Thyroid gland (tissue), 4 donors: Measurements from ENCODE around the gene SPTLC3.

Experiments used
- POLR2A ChIP-seq, 2 donors: fragments of 450-650 bp; IDR thresholded peaks; one replicate each; pipeline ENCODE4 v1.6.1; 2017; ENCODE audit warnings: antibody characterized with exemption in 2 of 2, mild to moderate bottlenecking in 2 of 2, moderate library complexity in 1 of 2
- TF ChIP-seq, protein P1 (sequence below), 6 experiments: fragments of 200-600 bp in 3 of 6; fragments of 450-650 bp in 3 of 6; sonication (generic) in 3 of 6; IDR thresholded peaks; one replicate each; pipeline ENCODE4 v1.5.1; 2016 to 2019; ENCODE audit warnings: antibody characterized with exemption in 6 of 6, mild to moderate bottlenecking in 2 of 6, inconsistent platforms in 1 of 6, moderate library complexity in 1 of 6

DNA sequence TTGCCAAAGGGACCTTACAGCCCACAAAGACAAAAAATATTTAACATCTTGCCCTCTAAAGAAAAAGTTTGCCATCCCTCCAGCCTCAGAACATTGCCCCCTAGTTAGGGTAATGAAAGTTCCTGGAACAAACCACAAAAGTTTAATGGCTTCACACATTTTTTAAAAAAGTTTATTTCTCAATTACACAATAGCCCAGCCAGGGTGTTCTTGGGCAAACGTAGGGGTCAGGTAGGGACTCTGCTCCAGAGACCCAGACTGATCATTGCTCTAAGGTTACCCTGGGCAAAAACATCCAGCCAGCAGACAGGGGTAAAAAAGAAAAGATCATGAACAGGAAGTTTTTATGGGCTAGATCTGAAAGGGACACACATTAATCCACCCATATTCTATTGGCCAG, 207.8 kb downstream of the SPTLC3 start:
- TF ChIP-seq POLR2A (IDR thresholded peaks at IDR 0.05): no peak
- TF ChIP-seq, protein P1, sequence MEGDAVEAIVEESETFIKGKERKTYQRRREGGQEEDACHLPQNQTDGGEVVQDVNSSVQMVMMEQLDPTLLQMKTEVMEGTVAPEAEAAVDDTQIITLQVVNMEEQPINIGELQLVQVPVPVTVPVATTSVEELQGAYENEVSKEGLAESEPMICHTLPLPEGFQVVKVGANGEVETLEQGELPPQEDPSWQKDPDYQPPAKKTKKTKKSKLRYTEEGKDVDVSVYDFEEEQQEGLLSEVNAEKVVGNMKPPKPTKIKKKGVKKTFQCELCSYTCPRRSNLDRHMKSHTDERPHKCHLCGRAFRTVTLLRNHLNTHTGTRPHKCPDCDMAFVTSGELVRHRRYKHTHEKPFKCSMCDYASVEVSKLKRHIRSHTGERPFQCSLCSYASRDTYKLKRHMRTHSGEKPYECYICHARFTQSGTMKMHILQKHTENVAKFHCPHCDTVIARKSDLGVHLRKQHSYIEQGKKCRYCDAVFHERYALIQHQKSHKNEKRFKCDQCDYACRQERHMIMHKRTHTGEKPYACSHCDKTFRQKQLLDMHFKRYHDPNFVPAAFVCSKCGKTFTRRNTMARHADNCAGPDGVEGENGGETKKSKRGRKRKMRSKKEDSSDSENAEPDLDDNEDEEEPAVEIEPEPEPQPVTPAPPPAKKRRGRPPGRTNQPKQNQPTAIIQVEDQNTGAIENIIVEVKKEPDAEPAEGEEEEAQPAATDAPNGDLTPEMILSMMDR (IDR thresholded peaks at IDR 0.05): no peak
